ENCODE measurements around the gene LIPJ.

The LIPJ gene

GRCh38 chr10:88544140-88544870 lies 42.3 kb upstream of the LIPJ start:
- no peak for TF ChIP-seq CTCF (IDR thresholded peaks at IDR 0.05; ENCODE audit: low read depth, low read length, missing control alignments)
- DNase-seq (ENCODE audit: low read depth) = no peak
- no peak overlapping the region for H3K4me3 ChIP-seq (ENCODE audit: low read depth, low read length)

DNA sequence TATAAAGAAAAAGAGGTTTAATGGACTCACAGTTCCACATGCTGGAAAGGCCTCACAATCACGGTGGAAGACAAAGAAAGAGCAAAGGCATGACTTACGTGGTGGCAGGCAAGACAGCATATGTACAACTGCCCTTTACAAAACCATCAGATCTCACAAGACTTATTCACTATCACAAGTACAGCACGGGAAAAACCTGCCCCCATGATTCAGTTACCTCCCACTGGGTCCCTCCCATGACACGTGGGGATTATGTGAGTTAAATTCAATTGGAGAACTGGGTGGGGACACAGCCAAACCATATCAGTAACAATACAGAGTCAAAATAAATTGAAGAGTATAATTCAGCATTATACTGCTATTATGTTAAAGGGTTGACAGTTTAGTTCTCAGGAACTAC lies 41.2 kb upstream of the LIPJ start:
- DNase-seq (ENCODE audit: low read depth) = no peak
- H3K4me3 ChIP-seq (ENCODE audit: low read depth, low read length) = no peak overlapping the region
- no peak for TF ChIP-seq CTCF (IDR thresholded peaks at IDR 0.05; ENCODE audit: low read depth, low read length, missing control alignments)

DNA sequence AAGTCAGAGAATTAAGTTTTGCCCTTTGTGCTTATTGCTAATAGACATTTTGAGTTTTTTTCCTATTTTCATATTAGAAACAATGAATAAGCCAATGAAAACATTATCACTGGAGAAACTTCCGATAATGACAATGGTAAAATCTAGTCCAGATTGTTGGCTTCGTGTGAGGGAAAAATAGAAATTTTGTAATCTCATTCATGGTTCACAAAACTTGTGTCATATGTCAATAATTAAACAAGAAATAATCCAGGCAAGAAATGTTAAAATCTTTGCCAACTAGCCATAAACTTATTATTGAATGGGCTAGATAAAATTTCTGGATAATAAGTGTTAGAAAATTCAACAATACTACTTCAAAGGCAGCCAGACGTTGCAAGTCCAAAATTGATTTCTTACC lies 40.1 kb upstream of the LIPJ start:
- no peak overlapping the region for H3K4me3 ChIP-seq (ENCODE audit: low read depth, low read length)
- DNase-seq (ENCODE audit: low read depth) = no peak
- TF ChIP-seq CTCF (IDR thresholded peaks at IDR 0.05; ENCODE audit: low read depth, low read length, missing control alignments) = no peak

DNA sequence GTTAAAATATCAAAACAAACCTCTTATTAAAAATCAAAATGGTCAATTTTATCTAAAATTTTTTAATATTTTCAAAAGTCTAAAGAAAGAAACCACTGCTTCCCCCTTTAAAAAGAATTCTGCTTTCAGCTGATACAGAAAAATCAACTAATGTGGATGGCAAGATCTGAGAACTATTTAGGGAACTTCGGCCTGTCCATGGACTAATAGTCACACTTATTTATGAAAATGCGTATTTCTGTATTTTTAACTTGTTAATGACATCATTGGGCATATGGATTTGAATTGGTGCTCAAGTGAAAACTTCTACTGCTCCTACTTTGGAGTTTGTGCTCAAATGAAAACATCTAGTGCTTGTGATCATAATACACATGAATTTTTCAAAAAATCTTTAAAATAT lies 35.3 kb upstream of the LIPJ start:
- TF ChIP-seq CTCF (IDR thresholded peaks at IDR 0.05; ENCODE audit: low read depth, low read length, missing control alignments) = no peak
- DNase-seq (ENCODE audit: low read depth) = no peak
- H3K4me3 ChIP-seq (ENCODE audit: low read depth, low read length) = no peak overlapping the region

DNA sequence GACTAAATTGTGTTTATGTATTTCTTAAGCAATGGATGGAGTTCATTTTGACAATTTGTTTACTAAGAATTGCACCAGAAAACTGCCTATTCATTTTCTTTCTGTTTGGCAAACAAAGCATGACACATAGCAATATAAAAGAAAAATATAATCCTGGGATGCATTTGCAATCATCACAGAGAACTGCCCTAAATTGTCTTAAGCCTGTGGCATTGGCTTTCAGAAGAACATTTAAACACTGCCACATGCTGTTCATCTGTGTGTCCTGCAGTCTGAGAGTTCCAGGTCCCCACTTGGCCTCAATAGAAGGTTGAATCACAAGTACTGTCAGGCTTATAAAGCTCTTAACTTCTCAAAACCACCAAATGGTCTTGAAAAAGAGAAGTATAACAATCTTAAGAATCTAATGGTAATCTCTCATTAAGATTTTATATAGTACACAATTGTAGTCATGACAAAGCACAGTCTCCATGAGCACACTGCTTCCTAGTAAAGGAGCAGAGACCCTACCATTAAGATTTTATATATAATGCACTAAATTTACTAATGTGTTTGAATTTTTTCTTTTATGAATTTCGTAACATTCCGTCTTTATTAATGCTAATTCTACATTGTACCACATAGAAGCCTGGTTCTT lies 33.3 kb upstream of the LIPJ start:
- TF ChIP-seq CTCF (IDR thresholded peaks at IDR 0.05; ENCODE audit: low read depth, low read length, missing control alignments) = peak; percentile 76
- H3K4me3 ChIP-seq (ENCODE audit: low read depth, low read length) = no peak overlapping the region
- DNase-seq (ENCODE audit: low read depth) = peak; percentile 64

- no peak overlapping the region for H3K4me3 ChIP-seq (ENCODE audit: low read depth, low read length)
- DNase-seq (ENCODE audit: low read depth) = no peak
These were observed 31.2 kb upstream of the LIPJ start for GRCh38 chr10:88555190-88555908.

More at GRCh38 chr10:88555190-88555908, 31.2 kb upstream of the LIPJ start:
- no peak for TF ChIP-seq CTCF (IDR thresholded peaks at IDR 0.05; ENCODE audit: low read depth, low read length, missing control alignments)

Data from GM12864 (cell line).